Mesenchymal stem cell (in vitro differentiated cells and primary cell): ENCODE measurements around the gene CATSPER4.

ENCODE experiments used
- DNase-seq: peaks from one replicate; pipeline ENCODE4 v3.0.0-alpha.2; 2013
- H2AFZ ChIP-seq: one replicate; pipeline ENCODE4 v1.6.1; 2013; ENCODE audit warnings: low read depth, mild to moderate bottlenecking, control low read depth, inconsistent platforms, low read length, moderate library complexity
- H2AK5ac ChIP-seq: 2 replicates; pipeline ENCODE4 v1.6.1; 2013; ENCODE audit warnings: low read length, moderate library complexity, mild to moderate bottlenecking, inconsistent platforms; ENCODE audit not compliant: severe bottlenecking
- H2BK120ac ChIP-seq: one replicate; pipeline ENCODE4 v1.6.1; 2013; ENCODE audit warnings: low read depth, mild to moderate bottlenecking, inconsistent platforms, low read length, moderate library complexity
- H2BK12ac ChIP-seq, 2 experiments: one replicate each; pipeline ENCODE4 v1.6.1; 2013; ENCODE audit warnings: inconsistent platforms in 2 of 2, low read length in 2 of 2, mild to moderate bottlenecking in 2 of 2, moderate library complexity in 2 of 2, control low read depth in 1 of 2
- H2BK15ac ChIP-seq: one replicate; pipeline ENCODE4 v1.6.1; 2013; ENCODE audit warnings: mild to moderate bottlenecking, low read depth, inconsistent platforms; ENCODE audit not compliant: poor library complexity, severe bottlenecking
- H2BK5ac ChIP-seq: 2 replicates; pipeline ENCODE4 v1.6.1; 2013; ENCODE audit warnings: low read depth, mild to moderate bottlenecking, low read length, control low read depth, inconsistent platforms; ENCODE audit not compliant: poor library complexity, severe bottlenecking
- H3K14ac ChIP-seq, 2 experiments: one replicate each; pipeline ENCODE4 v1.6.1; 2013; ENCODE audit warnings: inconsistent platforms in 2 of 2, low read length in 2 of 2, control low read depth in 1 of 2, mild to moderate bottlenecking in 1 of 2, moderate library complexity in 1 of 2
- H3K18ac ChIP-seq, 2 experiments: one replicate each; pipeline ENCODE4 v1.6.1; 2013; ENCODE audit warnings: inconsistent platforms in 2 of 2, low read length in 2 of 2, control low read depth in 1 of 2, low read depth in 1 of 2, mild to moderate bottlenecking in 1 of 2
- H3K23ac ChIP-seq, 2 experiments: one replicate each; pipeline ENCODE4 v1.6.1; 2013; ENCODE audit warnings: inconsistent platforms in 2 of 2, low read length in 2 of 2, mild to moderate bottlenecking in 2 of 2, moderate library complexity in 2 of 2, control low read depth in 1 of 2
- H3K27ac ChIP-seq: 2 replicates; pipeline ENCODE4 v1.5.1; 2013; ENCODE audit warnings: mild to moderate bottlenecking, moderate library complexity, low read length, control low read depth, inconsistent platforms; ENCODE audit not compliant: poor library complexity, severe bottlenecking
- H3K27me3 ChIP-seq, 2 experiments: 2 replicates each; pipeline versions ENCODE4 v1.6.1 to v1.7.0; 2013; ENCODE audit warnings: low read length in 2 of 2, mild to moderate bottlenecking in 2 of 2, moderate library complexity in 2 of 2, control low read depth in 1 of 2, inconsistent platforms in 1 of 2; ENCODE audit not compliant: control insufficient read depth in 1 of 2, insufficient read depth in 1 of 2
- H3K36me3 ChIP-seq, 2 experiments: 2 replicates each; pipeline versions ENCODE4 v1.6.1 to v1.7.0; 2013; ENCODE audit warnings: low read length in 2 of 2, control low read depth in 1 of 2, inconsistent platforms in 1 of 2, low read depth in 1 of 2, mild to moderate bottlenecking in 1 of 2; ENCODE audit not compliant: insufficient read depth in 2 of 2, control insufficient read depth in 1 of 2
- H3K4ac ChIP-seq, 2 experiments: one replicate each; pipeline ENCODE4 v1.6.1; 2013; ENCODE audit warnings: inconsistent platforms in 2 of 2, low read length in 2 of 2, mild to moderate bottlenecking in 2 of 2, moderate library complexity in 2 of 2, control low read depth in 1 of 2, low read depth in 1 of 2
- H3K4me1 ChIP-seq: 2 replicates; pipeline ENCODE4 v1.6.1; 2013; ENCODE audit warnings: low read depth, low read length, control low read depth; ENCODE audit not compliant: control insufficient read depth, insufficient read depth
- H3K4me2 ChIP-seq: 2 replicates; pipeline ENCODE4 v1.6.1; 2013; ENCODE audit warnings: low read length, mild to moderate bottlenecking, inconsistent platforms; ENCODE audit not compliant: poor library complexity, severe bottlenecking
- H3K4me3 ChIP-seq, 2 experiments: 2 replicates each; pipeline versions ENCODE4 v1.5.1 to v1.7.0; 2013; ENCODE audit warnings: low read length in 2 of 2, mild to moderate bottlenecking in 2 of 2, control low read depth in 1 of 2, low read depth in 1 of 2; ENCODE audit not compliant: insufficient read depth in 1 of 2
- H3K79me1 ChIP-seq: replicated peaks from 2 replicates; pipeline ENCODE4 v1.6.1; 2013; ENCODE audit warnings: mild to moderate bottlenecking, control low read depth, low read length, inconsistent platforms; ENCODE audit not compliant: poor library complexity, severe bottlenecking
- H3K9ac ChIP-seq: 2 replicates; pipeline ENCODE4 v1.7.0; 2013; ENCODE audit warnings: mild to moderate bottlenecking, low read length, moderate library complexity
- H3K9me3 ChIP-seq: 2 replicates; pipeline ENCODE4 v1.7.0; 2013; ENCODE audit warnings: mild to moderate bottlenecking, low read length; ENCODE audit not compliant: control insufficient read depth
- H4K8ac ChIP-seq: one replicate; pipeline ENCODE4 v1.6.1; 2013; ENCODE audit warnings: inconsistent platforms, mild to moderate bottlenecking, low read length, moderate library complexity
- H4K91ac ChIP-seq: one replicate; pipeline ENCODE4 v1.6.1; 2013; ENCODE audit warnings: mild to moderate bottlenecking, low read length, inconsistent platforms
- WGBS: methylation state at CpG from one replicate; pipeline ENCODE4 v1.1.7; 2013; ENCODE audit warnings: mixed read lengths; 5-methylcytosine and 5-hydroxymethylcytosine counted together

Gene CATSPER4

DNA sequence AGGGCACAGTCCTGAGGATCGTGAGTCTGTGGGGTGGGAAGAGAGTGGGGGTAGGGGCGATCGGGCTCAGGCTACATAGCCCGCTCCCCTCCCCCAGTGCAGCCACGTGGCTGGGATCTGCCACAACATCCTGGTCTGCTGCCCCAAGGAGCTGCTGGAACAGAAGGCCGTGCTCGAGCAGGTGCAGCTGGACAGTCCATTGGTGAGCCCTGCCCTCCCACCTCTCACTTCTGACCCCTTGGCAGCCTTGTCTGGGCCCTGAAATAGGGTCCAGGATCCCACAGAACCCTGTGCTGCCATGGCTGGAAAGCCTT lies 8.1 kb upstream of the CATSPER4 start:
- DNase-seq = no peak
- H4K91ac ChIP-seq = no peak overlapping the region
- no peak overlapping the region for H2BK5ac ChIP-seq
- no peaks in the 10 kb centered on the region for H3K9me3 ChIP-seq
- H3K27ac ChIP-seq = no peak overlapping the region
- H3K4me3 ChIP-seq = no peak overlapping the region
- no peak overlapping the region for H3K9ac ChIP-seq
- no peaks in the 10 kb centered on the region for H3K36me3 ChIP-seq
- H3K4ac ChIP-seq = no peak overlapping the region
- H3K14ac ChIP-seq = no peak overlapping the region
- no peak overlapping the region for H3K4me2 ChIP-seq
- no peak overlapping the region for H3K18ac ChIP-seq
- no peak overlapping the region for H2AK5ac ChIP-seq
- no peaks in the 10 kb centered on the region for H3K79me1 ChIP-seq
- no peak overlapping the region for H2BK15ac ChIP-seq
- no peak overlapping the region for H2BK12ac ChIP-seq
- H2BK120ac ChIP-seq = no peak overlapping the region
- H3K27me3 ChIP-seq = peaks cover 0 to 30% of the 10 kb centered on the region in 2 experiments
- H4K8ac ChIP-seq = no peak overlapping the region
- no peak overlapping the region for H3K23ac ChIP-seq
- WGBS = 82% methylated on average over 7 of the region's 7 CpGs
- no peak overlapping the region for H2AFZ ChIP-seq
- H3K4me1 ChIP-seq = no peaks in the 10 kb centered on the region

GRCh38 chr1:26184086-26184485 lies 6.3 kb upstream of the CATSPER4 start:
- no peak for DNase-seq
- H3K27ac ChIP-seq = no peak overlapping the region
- H3K4ac ChIP-seq = no peak overlapping the region
- H3K79me1 ChIP-seq = no peaks in the 10 kb centered on the region
- H2BK15ac ChIP-seq = no peak overlapping the region
- peaks cover 0 to 31% of the 10 kb centered on the region in 2 experiments for H3K27me3 ChIP-seq
- no peak overlapping the region for H2BK5ac ChIP-seq
- WGBS = 91% methylated on average over 7 of the region's 7 CpGs
- H2AFZ ChIP-seq = no peak overlapping the region
- no peak overlapping the region for H4K8ac ChIP-seq
- no peak overlapping the region for H3K9ac ChIP-seq
- no peaks in the 10 kb centered on the region for H3K9me3 ChIP-seq
- no peak overlapping the region for H3K18ac ChIP-seq
- no peak overlapping the region for H4K91ac ChIP-seq
- H3K23ac ChIP-seq = no peak overlapping the region
- H2AK5ac ChIP-seq = no peak overlapping the region
- H2BK12ac ChIP-seq = no peak overlapping the region
- no peaks in the 10 kb centered on the region for H3K4me1 ChIP-seq
- H3K14ac ChIP-seq = no peak overlapping the region
- H3K4me2 ChIP-seq = no peak overlapping the region
- no peak overlapping the region for H3K4me3 ChIP-seq
- no peaks in the 10 kb centered on the region for H3K36me3 ChIP-seq
- no peak overlapping the region for H2BK120ac ChIP-seq

GRCh38 chr1:26184883-26185282 lies 5.5 kb upstream of the CATSPER4 start:
- DNase-seq = no peak
- no peaks in the 10 kb centered on the region for H3K4me1 ChIP-seq
- no peak overlapping the region for H3K4me3 ChIP-seq
- H2AFZ ChIP-seq = no peak overlapping the region
- H3K27me3 ChIP-seq = peaks cover 0 to 36% of the 10 kb centered on the region in 2 experiments
- no peaks in the 10 kb centered on the region for H3K36me3 ChIP-seq
- no peak overlapping the region for H3K23ac ChIP-seq
- no peak overlapping the region for H3K4me2 ChIP-seq
- no peak overlapping the region for H4K91ac ChIP-seq
- no peak overlapping the region for H2AK5ac ChIP-seq
- no peak overlapping the region for H4K8ac ChIP-seq
- H3K9me3 ChIP-seq = no peaks in the 10 kb centered on the region
- H2BK5ac ChIP-seq = no peak overlapping the region
- H3K4ac ChIP-seq = no peak overlapping the region
- H3K18ac ChIP-seq = no peak overlapping the region
- H3K9ac ChIP-seq = no peak overlapping the region
- no peak overlapping the region for H3K27ac ChIP-seq
- H2BK120ac ChIP-seq = no peak overlapping the region
- no peak overlapping the region for H2BK12ac ChIP-seq
- H2BK15ac ChIP-seq = no peak overlapping the region
- H3K79me1 ChIP-seq = no peaks in the 10 kb centered on the region
- no peak overlapping the region for H3K14ac ChIP-seq
- 98% methylated on average over 18 of the region's 21 CpGs for WGBS

GRCh38 chr1:26187882-26188281 lies 2.5 kb upstream of the CATSPER4 start:
- H3K36me3 ChIP-seq = no peaks in the 10 kb centered on the region
- no peak for DNase-seq
- no peak overlapping the region for H2BK15ac ChIP-seq
- H2BK12ac ChIP-seq = no peak overlapping the region
- no peak overlapping the region for H3K4ac ChIP-seq
- no peak overlapping the region for H2BK120ac ChIP-seq
- peaks cover 13 to 40% of the 10 kb centered on the region in 2 experiments for H3K27me3 ChIP-seq
- no peak overlapping the region for H4K91ac ChIP-seq
- no peak overlapping the region for H3K23ac ChIP-seq
- no peak overlapping the region for H2AK5ac ChIP-seq
- H2AFZ ChIP-seq = no peak overlapping the region
- no peak overlapping the region for H3K18ac ChIP-seq
- no peaks in the 10 kb centered on the region for H3K9me3 ChIP-seq
- no peak overlapping the region for H3K4me3 ChIP-seq
- 100% methylated on average over 1 of the region's 6 CpGs for WGBS
- no peak overlapping the region for H4K8ac ChIP-seq
- H3K4me2 ChIP-seq = no peak overlapping the region
- H3K9ac ChIP-seq = no peak overlapping the region
- no peak overlapping the region for H3K14ac ChIP-seq
- H2BK5ac ChIP-seq = no peak overlapping the region
- H3K79me1 ChIP-seq = no peaks in the 10 kb centered on the region
- no peak overlapping the region for H3K27ac ChIP-seq
- no peaks in the 10 kb centered on the region for H3K4me1 ChIP-seq
